ENCODE measurements around the gene TELO2. TPM values are rescaled to one million over a fixed set of nuclear protein-coding genes. Genes with fewer than 3 reads are reported as not detected.

The TELO2 gene
- total RNA-seq, 1 experiment from 2014 or later: 8.7 TPM

DNA sequence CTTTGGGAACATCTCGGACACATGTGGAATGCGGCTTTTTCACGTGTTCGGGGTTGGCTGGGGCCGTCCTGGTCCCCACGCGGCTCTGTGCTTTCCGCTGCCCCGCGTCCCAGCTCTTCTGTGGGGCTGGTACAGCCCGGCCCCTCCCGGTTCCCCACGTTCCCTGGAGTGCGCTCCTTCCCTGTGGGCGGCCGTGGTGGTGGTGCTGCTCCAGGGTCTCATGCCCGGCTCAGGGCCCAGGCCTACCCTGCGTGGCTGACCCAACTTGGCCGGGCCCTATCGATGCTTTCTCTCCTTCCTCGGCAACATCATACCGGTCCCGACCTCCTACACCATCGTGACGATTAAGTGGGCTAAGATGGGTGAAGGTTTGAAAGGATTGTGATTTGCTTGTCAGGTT, 3.3 kb downstream of the TELO2 start:
- Histone ChIP-seq H3K27ac (ENCODE audit: low read length) (no peak overlapping the region), H3K27me3 (ENCODE audit: low read length) (no peaks in the 10 kb centered on the region), H3K9ac (ENCODE audit: low read length) (no peak overlapping the region), H3K36me3 (ENCODE audit: insufficient read depth, low read length) (no peaks in the 10 kb centered on the region), H3K79me2 (ENCODE audit: low read length) (peaks cover 19% of the 10 kb centered on the region), H4K20me1 (ENCODE audit: insufficient read depth, low read depth, low read length) (no peaks in the 10 kb centered on the region), H3K4me2 (ENCODE audit: low read depth, low read length, poor library complexity, severe bottlenecking) (no peak overlapping the region), H3K9me2 (replicated peaks; ENCODE audit: insufficient read depth, low read length) (no peaks in the 10 kb centered on the region), H3K4me3 (ENCODE audit: low read length) (no peak overlapping the region), H3K9me3 (ENCODE audit: low read length) (no peaks in the 10 kb centered on the region), H3K4me1 (ENCODE audit: low read length) (peaks cover 19% of the 10 kb centered on the region), H2AFZ (ENCODE audit: low read length) (no peak overlapping the region)
- no peak for DNase-seq

DNA sequence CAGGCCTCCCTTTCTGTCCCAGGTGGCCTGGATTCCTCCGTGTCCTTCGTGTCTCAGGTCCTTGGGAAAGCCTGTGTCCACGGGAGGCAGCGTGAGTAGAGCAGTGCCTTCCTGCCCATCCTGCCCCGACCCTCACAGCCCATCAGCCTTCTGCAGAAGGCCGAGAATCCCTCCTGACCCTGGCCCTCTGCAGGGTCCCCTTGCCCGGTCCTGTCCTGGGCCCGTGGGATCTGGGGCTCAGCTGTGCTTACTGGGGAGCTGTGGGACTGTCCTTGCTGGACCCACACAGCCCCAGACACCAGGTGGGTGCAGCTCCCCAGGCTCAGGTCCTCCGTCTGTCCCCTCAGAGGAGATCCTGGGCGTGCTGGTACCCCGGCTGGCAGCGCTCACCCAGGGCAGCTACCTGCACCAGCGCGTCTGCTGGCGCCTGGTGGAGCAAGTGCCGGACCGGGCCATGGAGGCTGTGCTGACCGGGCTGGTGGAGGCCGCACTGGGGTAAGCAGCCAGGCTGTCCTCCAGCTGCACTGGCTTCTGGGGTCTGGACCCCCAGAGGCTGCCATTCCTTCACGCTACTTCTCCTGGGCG, 3.9 kb downstream of the TELO2 start:
- no peak overlapping the region for H3K9ac ChIP-seq (ENCODE audit: low read length)
- H3K9me3 ChIP-seq (ENCODE audit: low read length): no peaks in the 10 kb centered on the region
- no peaks in the 10 kb centered on the region for H3K36me3 ChIP-seq (ENCODE audit: insufficient read depth, low read length)
- H3K27ac ChIP-seq (ENCODE audit: low read length): no peak overlapping the region
- H3K9me2 ChIP-seq (replicated peaks; ENCODE audit: insufficient read depth, low read length): no peaks in the 10 kb centered on the region
- H4K20me1 ChIP-seq (ENCODE audit: insufficient read depth, low read depth, low read length): no peaks in the 10 kb centered on the region
- no peak overlapping the region for H3K4me2 ChIP-seq (ENCODE audit: low read depth, low read length, poor library complexity, severe bottlenecking)
- no peak overlapping the region for H2AFZ ChIP-seq (ENCODE audit: low read length)
- H3K27me3 ChIP-seq (ENCODE audit: low read length): no peaks in the 10 kb centered on the region
- no peak overlapping the region for H3K4me3 ChIP-seq (ENCODE audit: low read length)
- H3K79me2 ChIP-seq (ENCODE audit: low read length): peaks cover 19% of the 10 kb centered on the region
- DNase-seq: no peak
- peaks cover 19% of the 10 kb centered on the region for H3K4me1 ChIP-seq (ENCODE audit: low read length)

DNA sequence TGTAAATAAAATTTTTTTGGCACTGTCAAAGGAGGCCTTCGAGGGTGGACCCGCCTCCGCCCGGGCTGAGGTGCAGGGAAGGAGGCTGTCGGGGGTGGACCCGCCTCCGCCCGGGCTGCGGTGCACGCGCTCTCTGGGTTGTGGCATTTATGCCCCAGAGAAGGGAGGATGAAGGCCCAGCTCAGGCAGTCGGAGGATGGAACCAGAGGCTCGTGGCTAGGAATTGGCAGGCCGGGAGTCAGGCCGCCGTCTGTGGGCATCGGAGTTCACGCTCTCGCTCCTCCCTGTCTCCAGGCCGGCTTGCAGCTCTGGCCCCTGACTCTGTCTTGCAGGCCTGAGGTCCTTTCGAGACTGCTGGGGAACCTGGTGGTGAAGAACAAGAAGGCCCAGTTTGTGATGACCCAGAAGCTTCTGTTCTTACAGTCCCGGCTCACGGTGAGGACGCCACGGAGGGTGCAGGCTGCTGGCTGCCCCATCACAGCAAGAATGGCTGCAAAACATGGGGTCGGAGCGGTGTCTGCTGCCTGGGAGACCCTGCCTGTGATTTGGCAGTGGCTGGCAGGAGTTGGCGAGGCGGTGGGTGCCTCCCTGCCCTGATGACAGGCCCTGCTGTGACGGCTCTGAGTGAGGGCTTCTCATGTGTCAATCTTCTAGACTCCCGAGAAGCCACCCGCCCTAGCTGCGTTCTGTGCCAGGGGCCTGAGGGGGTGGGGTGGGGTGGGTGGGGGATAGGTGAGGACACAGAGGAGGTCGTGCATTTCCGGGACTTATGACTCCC, 5.9 kb downstream of the TELO2 start:
- no peak overlapping the region for H3K4me2 ChIP-seq (ENCODE audit: low read depth, low read length, poor library complexity, severe bottlenecking)
- H2AFZ ChIP-seq (ENCODE audit: low read length): no peak overlapping the region
- no peaks in the 10 kb centered on the region for H4K20me1 ChIP-seq (ENCODE audit: insufficient read depth, low read depth, low read length)
- H3K9ac ChIP-seq (ENCODE audit: low read length): no peak overlapping the region
- no peaks in the 10 kb centered on the region for H3K9me3 ChIP-seq (ENCODE audit: low read length)
- no peak for DNase-seq
- H3K4me3 ChIP-seq (ENCODE audit: low read length): no peak overlapping the region
- H3K4me1 ChIP-seq (ENCODE audit: low read length): peaks cover 8% of the 10 kb centered on the region
- H3K79me2 ChIP-seq (ENCODE audit: low read length): peaks cover 12% of the 10 kb centered on the region
- no peaks in the 10 kb centered on the region for H3K27me3 ChIP-seq (ENCODE audit: low read length)
- no peaks in the 10 kb centered on the region for H3K9me2 ChIP-seq (replicated peaks; ENCODE audit: insufficient read depth, low read length)
- no peak overlapping the region for H3K27ac ChIP-seq (ENCODE audit: low read length)
- H3K36me3 ChIP-seq (ENCODE audit: insufficient read depth, low read length): no peaks in the 10 kb centered on the region

DNA sequence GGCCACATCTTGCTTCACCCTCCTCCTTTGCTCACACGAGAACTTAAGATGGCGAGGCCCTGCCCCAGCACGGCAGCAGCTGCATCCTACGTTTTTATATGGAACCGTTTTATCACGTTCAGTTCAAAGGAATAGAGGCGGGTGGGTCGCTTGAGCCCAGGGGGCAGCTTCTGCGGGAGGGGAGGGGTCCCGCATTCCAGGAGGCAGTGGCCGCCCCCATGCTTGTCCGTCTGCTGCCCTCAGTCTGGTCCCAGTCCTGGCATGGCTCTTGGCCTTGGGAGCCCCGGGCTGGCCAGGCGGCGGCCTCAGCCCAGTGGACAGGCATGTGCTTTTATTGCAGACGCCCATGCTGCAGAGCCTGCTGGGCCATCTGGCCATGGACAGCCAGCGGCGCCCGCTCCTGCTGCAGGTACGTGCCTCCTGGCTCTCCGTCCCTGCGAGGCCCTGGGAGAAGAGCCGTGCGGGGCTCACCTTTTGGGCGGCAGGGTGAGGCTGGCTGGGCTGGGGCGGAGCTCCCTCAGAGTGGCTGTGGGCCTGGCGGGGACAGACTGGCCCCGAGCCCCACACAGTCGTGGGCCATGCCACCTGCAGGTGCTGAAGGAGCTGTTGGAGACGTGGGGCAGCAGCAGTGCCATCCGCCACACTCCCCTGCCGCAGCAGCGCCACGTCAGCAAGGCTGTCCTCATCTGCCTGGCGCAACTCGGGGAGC, 6.8 kb downstream of the TELO2 start:
- H2AFZ ChIP-seq (ENCODE audit: low read length): no peak overlapping the region
- H3K9me3 ChIP-seq (ENCODE audit: low read length): no peaks in the 10 kb centered on the region
- no peak overlapping the region for H3K9ac ChIP-seq (ENCODE audit: low read length)
- DNase-seq: no peak
- H3K36me3 ChIP-seq (ENCODE audit: insufficient read depth, low read length): no peaks in the 10 kb centered on the region
- peaks cover 3% of the 10 kb centered on the region for H3K79me2 ChIP-seq (ENCODE audit: low read length)
- no peak overlapping the region for H3K4me2 ChIP-seq (ENCODE audit: low read depth, low read length, poor library complexity, severe bottlenecking)
- 0 out of 2 replicates have a peak, but pooled peaks cover under 1% of the 10 kb centered on the region for H3K4me1 ChIP-seq (ENCODE audit: low read length)
- H3K27me3 ChIP-seq (ENCODE audit: low read length): no peaks in the 10 kb centered on the region
- H4K20me1 ChIP-seq (ENCODE audit: insufficient read depth, low read depth, low read length): no peaks in the 10 kb centered on the region
- no peak overlapping the region for H3K4me3 ChIP-seq (ENCODE audit: low read length)
- H3K27ac ChIP-seq (ENCODE audit: low read length): no peak overlapping the region
- H3K9me2 ChIP-seq (replicated peaks; ENCODE audit: insufficient read depth, low read length): no peaks in the 10 kb centered on the region

DNA sequence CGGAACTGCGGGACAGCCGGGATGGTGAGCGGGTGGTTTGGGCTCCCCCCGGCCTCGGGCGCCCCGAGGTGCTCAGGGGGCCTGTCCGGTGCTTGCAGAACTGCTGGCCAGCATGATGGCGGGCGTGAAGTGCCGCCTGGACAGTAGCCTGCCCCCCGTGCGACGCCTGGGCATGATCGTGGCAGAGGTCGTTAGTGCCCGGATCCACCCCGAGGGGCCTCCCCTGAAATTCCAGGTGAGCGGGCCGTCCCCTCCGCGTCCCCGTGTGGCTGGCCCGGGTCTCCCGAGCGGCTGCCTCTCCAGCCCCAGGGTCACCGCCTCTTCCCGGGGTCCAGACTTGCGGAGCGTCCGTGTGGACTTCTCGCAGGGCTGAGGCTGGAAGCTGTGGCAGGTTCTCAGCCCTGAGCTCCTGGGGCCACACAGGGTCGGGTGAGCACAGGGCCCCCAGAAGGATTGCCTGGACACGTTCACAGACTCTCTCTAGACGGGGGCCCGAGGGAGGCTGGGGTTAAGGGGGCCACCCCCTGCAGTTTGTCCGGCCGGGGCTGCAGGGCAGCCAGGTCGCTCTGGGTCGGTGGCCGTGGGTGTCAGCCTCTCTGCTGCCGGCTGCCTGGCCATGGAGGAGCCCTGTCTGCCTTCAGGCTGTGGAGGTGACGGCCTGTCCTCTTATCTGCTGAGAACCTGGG, 7.4 kb downstream of the TELO2 start:
- no peak for DNase-seq
- no peaks in the 10 kb centered on the region for H3K36me3 ChIP-seq (ENCODE audit: insufficient read depth, low read length)

DNA sequence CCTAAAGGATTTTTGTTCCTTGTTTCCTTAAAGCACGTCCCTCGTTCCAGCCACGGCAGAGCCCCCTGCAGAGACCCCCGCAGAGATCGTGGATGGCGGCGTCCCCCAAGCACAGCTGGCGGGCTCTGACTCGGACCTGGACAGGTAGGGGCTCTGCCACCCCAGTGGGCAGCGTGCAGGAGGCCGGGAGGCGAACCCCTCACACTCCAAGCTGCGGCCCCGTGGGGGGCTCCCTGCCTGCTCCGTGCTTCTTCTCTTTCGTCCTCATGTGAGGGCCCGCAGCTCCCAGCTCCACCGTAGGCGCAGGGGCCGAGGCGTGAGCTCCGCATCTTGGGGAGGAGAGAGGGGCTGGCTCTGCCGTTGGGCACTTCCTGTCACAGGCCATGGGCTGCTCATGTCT, 8.5 kb downstream of the TELO2 start:
- H3K9me3 ChIP-seq (ENCODE audit: low read length): no peaks in the 10 kb centered on the region
- H3K27ac ChIP-seq (ENCODE audit: low read length): no peak overlapping the region
- H3K36me3 ChIP-seq (ENCODE audit: insufficient read depth, low read length): no peaks in the 10 kb centered on the region
- DNase-seq: no peak
- H3K9me2 ChIP-seq (replicated peaks; ENCODE audit: insufficient read depth, low read length): no peaks in the 10 kb centered on the region
- H4K20me1 ChIP-seq (ENCODE audit: insufficient read depth, low read depth, low read length): no peaks in the 10 kb centered on the region
- H3K4me2 ChIP-seq (ENCODE audit: low read depth, low read length, poor library complexity, severe bottlenecking): no peak overlapping the region
- H3K9ac ChIP-seq (ENCODE audit: low read length): no peak overlapping the region
- H3K27me3 ChIP-seq (ENCODE audit: low read length): no peaks in the 10 kb centered on the region
- H3K79me2 ChIP-seq (ENCODE audit: low read length): no peaks in the 10 kb centered on the region
- H3K4me3 ChIP-seq (ENCODE audit: low read length): no peak overlapping the region
- H3K4me1 ChIP-seq (ENCODE audit: low read length): no peaks in the 10 kb centered on the region
- H2AFZ ChIP-seq (ENCODE audit: low read length): no peak overlapping the region

More for the DNA sequence above, 7.4 kb downstream of the TELO2 start:
- Histone ChIP-seq H3K79me2 (ENCODE audit: low read length) (no peaks in the 10 kb centered on the region), H3K9ac (ENCODE audit: low read length) (no peak overlapping the region), H3K27ac (ENCODE audit: low read length) (no peak overlapping the region), H2AFZ (ENCODE audit: low read length) (no peak overlapping the region), H4K20me1 (ENCODE audit: insufficient read depth, low read depth, low read length) (no peaks in the 10 kb centered on the region), H3K4me3 (ENCODE audit: low read length) (no peak overlapping the region), H3K4me2 (ENCODE audit: low read depth, low read length, poor library complexity, severe bottlenecking) (no peak overlapping the region), H3K9me3 (ENCODE audit: low read length) (no peaks in the 10 kb centered on the region), H3K4me1 (ENCODE audit: low read length) (no peaks in the 10 kb centered on the region), H3K27me3 (ENCODE audit: low read length) (no peaks in the 10 kb centered on the region), H3K9me2 (replicated peaks; ENCODE audit: insufficient read depth, low read length) (no peaks in the 10 kb centered on the region)

DNA sequence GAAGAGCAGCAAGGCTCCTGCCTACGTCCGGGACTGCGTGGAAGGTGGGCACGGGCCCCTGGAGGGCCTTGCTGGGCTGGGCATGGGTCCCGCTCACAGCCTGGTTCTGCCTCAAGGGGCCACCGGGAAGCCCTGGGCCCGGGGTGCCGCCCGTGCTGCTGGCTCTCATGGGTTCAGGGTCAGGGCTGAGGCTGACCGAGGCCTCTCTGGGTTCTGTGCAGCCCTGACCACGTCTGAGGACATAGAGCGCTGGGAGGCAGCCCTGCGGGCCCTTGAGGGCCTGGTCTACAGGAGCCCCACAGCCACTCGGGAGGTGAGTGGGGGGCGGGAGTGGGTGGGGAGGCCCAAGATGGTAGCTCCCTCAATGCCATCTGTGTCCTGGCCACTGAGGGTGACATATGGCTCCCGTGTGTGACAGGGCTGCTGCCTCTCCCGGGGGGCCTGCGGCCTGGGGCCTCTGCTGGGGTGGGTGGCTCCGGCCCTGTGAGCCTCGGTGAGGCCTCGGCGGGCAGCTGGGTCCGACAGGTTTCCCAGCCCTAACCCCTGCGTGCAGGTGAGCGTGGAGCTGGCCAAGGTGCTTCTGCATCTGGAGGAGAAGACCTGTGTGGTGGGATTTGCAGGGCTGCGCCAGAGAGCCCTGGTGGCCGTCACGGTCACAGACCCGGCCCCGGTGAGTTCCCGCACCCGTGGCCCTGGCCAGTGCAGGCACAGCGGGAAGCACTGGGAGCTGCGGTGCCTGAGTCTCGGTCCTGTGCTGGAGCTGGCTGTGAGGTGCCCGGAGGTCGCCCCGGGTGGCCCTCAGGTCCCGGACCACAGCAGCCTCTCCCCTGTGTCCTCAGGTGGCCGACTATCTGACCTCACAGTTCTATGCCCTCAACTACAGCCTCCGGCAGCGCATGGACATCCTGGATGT, 9.2 kb downstream of the TELO2 start:
- Histone ChIP-seq H3K36me3 (ENCODE audit: insufficient read depth, low read length) (no peaks in the 10 kb centered on the region), H3K9ac (ENCODE audit: low read length) (no peak overlapping the region), H3K9me3 (ENCODE audit: low read length) (no peaks in the 10 kb centered on the region), H2AFZ (ENCODE audit: low read length) (no peak overlapping the region), H3K27ac (ENCODE audit: low read length) (no peak overlapping the region), H4K20me1 (ENCODE audit: insufficient read depth, low read depth, low read length) (no peaks in the 10 kb centered on the region), H3K4me1 (ENCODE audit: low read length) (no peaks in the 10 kb centered on the region), H3K4me3 (ENCODE audit: low read length) (no peak overlapping the region), H3K79me2 (ENCODE audit: low read length) (no peaks in the 10 kb centered on the region), H3K4me2 (ENCODE audit: low read depth, low read length, poor library complexity, severe bottlenecking) (no peak overlapping the region), H3K9me2 (replicated peaks; ENCODE audit: insufficient read depth, low read length) (no peaks in the 10 kb centered on the region), H3K27me3 (ENCODE audit: low read length) (no peaks in the 10 kb centered on the region)
- DNase-seq: no peak

Measured in Karpas-422 (cell line).